ENCODE data around the gene CDX1.
"Not testable (repeated sequence)": the region's sequence is repeated elsewhere in the genome, so short reads cannot be mapped to it uniquely, and the experiment has no call there.

Gene CDX1

GRCh38 chr5:150210644-150211043 is 44.1 kb downstream of the CDX1 start:
- DNase-seq, result no peak

- no peak for DNase-seq
These were observed 44.8 kb downstream of the CDX1 start for GRCh38 chr5:150211156-150212030.

- no peak for DNase-seq
These were observed 47.0 kb downstream of the CDX1 start for GRCh38 chr5:150213530-150213929.

GRCh38 chr5:150214289-150214688 is 47.7 kb downstream of the CDX1 start:
- DNase-seq, result no peak

- no peak for DNase-seq
These were observed 49.7 kb downstream of the CDX1 start for GRCh38 chr5:150215979-150216944.

GRCh38 chr5:150217038-150217437 is 50.5 kb downstream of the CDX1 start:
- DNase-seq, result no peak

- DNase-seq, result peak; percentile 81
These were observed 51.5 kb downstream of the CDX1 start for GRCh38 chr5:150217873-150218692.

- DNase-seq, result no peak
These were observed 52.1 kb downstream of the CDX1 start for GRCh38 chr5:150218693-150219035.

GRCh38 chr5:150219142-150219541 is 52.6 kb downstream of the CDX1 start:
- DNase-seq, result no peak

- no peak for DNase-seq
These were observed 53.3 kb downstream of the CDX1 start for GRCh38 chr5:150219861-150220260.

- no peak for DNase-seq
These were observed 54.9 kb downstream of the CDX1 start for GRCh38 chr5:150221471-150221870.

- no peak for DNase-seq
These were observed 56.3 kb downstream of the CDX1 start for GRCh38 chr5:150222906-150223305.

- no peak for DNase-seq
These were observed 56.9 kb downstream of the CDX1 start for GRCh38 chr5:150223474-150223873.

GRCh38 chr5:150224483-150225027 is 58.0 kb downstream of the CDX1 start:
- no peak for DNase-seq

GRCh38 chr5:150227036-150227435 is 60.5 kb downstream of the CDX1 start:
- DNase-seq, result no peak

GRCh38 chr5:150227606-150228273 is 61.2 kb downstream of the CDX1 start:
- DNase-seq, result no peak

- no peak for DNase-seq
These were observed 63.0 kb downstream of the CDX1 start for GRCh38 chr5:150229571-150229970.

- no peak for DNase-seq
These were observed 64.3 kb downstream of the CDX1 start for GRCh38 chr5:150230842-150231241.

- not testable (repeated sequence) for DNase-seq
These were observed 67.1 kb downstream of the CDX1 start for GRCh38 chr5:150233706-150234105.
